ENCODE measurements around the gene FOXL2NB.

Gene FOXL2NB

GRCh38 chr3:138933068-138933668, 13.8 kb upstream of the FOXL2NB start:
- no peak for DNase-seq (ENCODE audit: low spot score)

GRCh38 chr3:138933981-138934691, 12.9 kb upstream of the FOXL2NB start:
- no peak for DNase-seq (ENCODE audit: low spot score)

DNA sequence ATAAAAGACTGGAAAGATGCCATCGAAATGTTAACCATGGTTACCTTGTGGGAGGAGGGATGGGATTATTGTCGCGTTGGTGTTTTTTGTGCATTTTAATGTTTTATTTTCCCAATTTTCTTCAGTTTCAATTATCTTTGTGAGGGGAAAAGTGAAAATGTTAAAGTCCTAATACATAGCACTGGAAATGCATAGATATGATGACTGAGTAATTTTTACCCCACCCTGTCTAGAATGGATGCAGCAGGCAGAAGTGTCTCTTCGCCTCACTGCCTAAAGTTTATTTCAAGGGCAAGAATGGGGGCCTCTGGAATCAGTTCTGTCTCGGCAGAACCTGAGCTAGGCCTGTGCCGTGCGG, 11.5 kb upstream of the FOXL2NB start:
- DNase-seq (ENCODE audit: low spot score): no peak

- peak; percentile 48 for DNase-seq (ENCODE audit: low spot score)
Measured at GRCh38 chr3:138935863-138936740, 10.9 kb upstream of the FOXL2NB start.

DNA sequence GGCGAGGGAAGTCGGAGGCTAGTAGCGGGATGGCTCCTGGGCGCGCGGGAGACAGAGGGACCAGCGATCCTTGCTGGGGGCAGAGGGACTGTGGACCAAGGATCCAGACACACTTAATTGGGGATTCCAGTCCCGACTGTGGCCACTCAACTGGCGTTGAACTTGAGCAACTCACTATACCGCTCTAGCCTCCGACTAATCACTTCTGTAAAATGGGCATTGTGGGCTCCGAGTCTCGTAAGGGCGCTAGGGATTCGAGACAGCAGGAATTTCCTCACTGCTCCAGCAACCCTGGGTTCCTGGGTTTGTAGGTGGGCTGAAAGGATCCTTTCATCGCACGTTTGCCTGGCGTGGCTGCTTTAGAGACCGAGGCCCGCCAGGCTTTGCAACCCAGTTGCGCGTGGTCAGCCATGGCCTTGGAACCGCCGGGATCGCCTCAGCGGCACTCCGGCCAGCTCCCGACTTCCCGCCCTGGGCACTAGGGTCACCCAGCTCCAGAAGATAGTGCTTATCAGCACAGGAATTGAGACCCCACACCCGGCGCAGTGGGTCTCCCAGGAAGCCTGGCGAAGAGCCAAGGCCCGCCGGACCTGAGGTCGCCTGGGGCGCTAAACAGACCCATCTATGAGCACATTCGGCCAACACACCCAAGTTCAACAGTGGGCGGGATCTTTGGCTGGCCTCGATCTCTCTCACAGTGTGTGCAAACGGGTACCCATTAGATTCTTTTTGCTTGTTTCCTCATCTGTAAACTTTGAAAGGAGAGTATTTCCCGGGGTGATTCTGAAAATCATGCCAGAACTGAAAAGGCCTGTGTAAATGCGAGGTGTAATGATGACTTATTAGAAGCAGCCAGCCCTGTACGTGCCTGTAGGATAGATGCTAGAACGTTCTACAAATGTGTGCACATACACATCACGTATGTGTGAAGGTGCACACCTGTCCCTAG, 10.0 kb upstream of the FOXL2NB start:
- DNase-seq (ENCODE audit: low spot score): no peak

- DNase-seq (ENCODE audit: low spot score): no peak
Measured at GRCh38 chr3:138937690-138938055, 9.3 kb upstream of the FOXL2NB start.

GRCh38 chr3:138938056-138938876, 8.8 kb upstream of the FOXL2NB start:
- DNase-seq (ENCODE audit: low spot score): no peak

- DNase-seq (ENCODE audit: low spot score): no peak
Measured at GRCh38 chr3:138938877-138939560, 8.0 kb upstream of the FOXL2NB start.

- DNase-seq (ENCODE audit: low spot score): no peak
Measured at GRCh38 chr3:138939561-138940241, 7.3 kb upstream of the FOXL2NB start.

DNA sequence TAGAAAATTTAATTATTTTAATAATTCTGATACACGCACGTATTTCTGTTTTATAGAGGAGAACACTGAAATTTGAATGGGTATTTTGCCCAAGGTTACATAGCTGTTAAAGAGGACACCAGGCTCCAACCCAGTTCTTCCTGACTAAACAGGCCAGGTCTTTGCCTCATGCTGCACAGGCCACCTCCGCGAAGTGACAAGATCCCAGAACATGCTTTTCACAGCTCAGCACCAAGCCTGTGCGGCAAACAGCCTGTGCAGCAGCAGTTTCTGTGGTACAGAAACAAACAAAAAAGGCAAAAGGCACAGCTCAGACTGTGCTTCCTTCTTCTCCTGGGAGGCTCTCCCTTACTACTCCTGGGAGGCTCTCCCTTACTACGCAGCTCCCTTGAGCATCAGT, 6.6 kb upstream of the FOXL2NB start:
- no peak for DNase-seq (ENCODE audit: low spot score)

GRCh38 chr3:138941259-138941885, 5.6 kb upstream of the FOXL2NB start:
- no peak for DNase-seq (ENCODE audit: low spot score)

DNA sequence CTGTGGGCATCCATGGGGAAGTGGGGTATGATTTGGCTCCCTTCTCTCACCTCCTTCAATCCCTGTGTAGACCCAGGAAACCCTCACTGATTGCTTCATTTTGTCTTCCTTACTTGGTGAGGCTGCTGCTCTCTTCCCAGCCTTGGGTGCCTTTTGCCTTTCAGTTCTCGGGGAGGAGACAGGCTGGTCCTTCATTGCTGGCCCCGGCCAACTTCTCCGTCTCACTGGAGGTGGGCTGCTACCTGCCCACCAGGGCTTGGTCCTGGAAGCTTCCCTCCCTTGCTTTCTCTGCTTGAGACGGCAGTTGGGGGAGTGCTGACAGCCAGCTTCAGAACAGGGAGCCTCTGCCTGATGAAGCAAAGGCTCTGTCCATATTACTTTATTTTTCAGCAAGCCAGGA, 4.7 kb upstream of the FOXL2NB start:
- no peak for DNase-seq (ENCODE audit: low spot score)

- no peak for DNase-seq (ENCODE audit: low spot score)
Measured at GRCh38 chr3:138942861-138943623, 4.0 kb upstream of the FOXL2NB start.

DNA sequence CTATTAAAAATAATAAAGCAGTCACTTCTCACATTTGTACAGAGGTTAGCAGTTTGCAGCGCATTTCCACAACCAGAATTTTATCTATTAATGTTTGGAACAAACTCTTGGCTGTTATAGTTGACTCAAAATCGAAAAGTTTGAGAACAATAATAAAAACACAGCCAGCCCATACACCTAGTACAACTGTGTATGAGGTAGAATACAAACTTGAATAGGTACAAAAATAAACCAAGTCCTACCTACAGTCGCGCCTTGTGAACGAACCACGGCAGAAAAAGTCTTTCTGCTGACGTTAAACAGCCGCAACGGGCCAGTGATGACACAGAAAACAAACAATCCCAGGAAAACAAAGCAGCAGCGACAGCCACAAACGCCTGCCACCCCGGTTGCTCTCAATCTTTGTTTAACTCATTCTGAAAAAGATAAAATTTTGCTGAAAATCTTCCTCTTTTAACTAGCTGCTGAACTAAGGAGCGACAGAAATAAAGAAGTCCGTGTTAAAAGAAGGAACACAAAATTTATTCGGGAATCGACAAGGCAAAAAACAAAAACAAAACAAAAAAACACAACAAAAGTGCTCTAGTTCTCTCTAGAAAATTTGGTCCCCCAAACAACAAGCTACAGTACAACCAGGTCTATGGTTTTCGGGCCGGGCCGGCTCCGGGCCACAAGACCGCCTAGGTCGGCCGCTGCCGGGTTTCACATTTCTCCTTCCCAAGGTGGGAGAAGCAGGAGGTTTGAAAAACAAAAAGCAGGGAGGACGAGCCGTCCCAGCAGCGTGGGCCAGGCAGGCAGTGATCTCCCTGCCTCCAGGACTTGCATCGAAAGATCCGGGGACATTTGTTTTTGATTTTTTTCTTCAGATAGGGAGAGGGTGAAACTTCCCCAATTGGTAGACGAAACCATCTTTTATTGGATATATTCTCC, 3.0 kb upstream of the FOXL2NB start:
- DNase-seq (ENCODE audit: low spot score): no peak

GRCh38 chr3:138944654-138944928, 2.4 kb upstream of the FOXL2NB start:
- DNase-seq (ENCODE audit: low spot score): no peak

- no peak for DNase-seq (ENCODE audit: low spot score)
Measured at GRCh38 chr3:138944929-138945708, 1.9 kb upstream of the FOXL2NB start.
